GM19468 (cell line): ENCODE data around the gene MYLIP.

Experiments used
- ATAC-seq: cut with Tn5 transposase; IDR thresholded peaks from one replicate; pipeline ENCODE4 v1.9.1; 2021; ENCODE audit warnings: mild to moderate bottlenecking, moderate library complexity, moderate number of reproducible peaks; ENCODE audit not compliant: unreplicated experiment; ENCODE audit errors: extremely low read depth

The MYLIP gene

GRCh38 chr6:16136621-16137450, 8.0 kb downstream of the MYLIP start:
- no peak for ATAC-seq

GRCh38 chr6:16137451-16137801, 8.5 kb downstream of the MYLIP start:
- ATAC-seq: no peak

GRCh38 chr6:16139556-16139955, 10.7 kb downstream of the MYLIP start:
- ATAC-seq: no peak

GRCh38 chr6:16140607-16141006, 11.7 kb downstream of the MYLIP start:
- ATAC-seq: no peak

GRCh38 chr6:16141514-16141913, 12.6 kb downstream of the MYLIP start:
- no peak for ATAC-seq

GRCh38 chr6:16145038-16145437, 16.2 kb downstream of the MYLIP start:
- no peak for ATAC-seq

GRCh38 chr6:16146028-16146427, 17.1 kb downstream of the MYLIP start:
- no peak for ATAC-seq

- ATAC-seq: no peak
These were observed 17.7 kb downstream of the MYLIP start for GRCh38 chr6:16146527-16146955.

- ATAC-seq: no peak
These were observed 19.6 kb downstream of the MYLIP start for GRCh38 chr6:16148498-16148897.

GRCh38 chr6:16149305-16149704, 20.4 kb downstream of the MYLIP start:
- no peak for ATAC-seq

- ATAC-seq: no peak
These were observed 21.2 kb downstream of the MYLIP start for GRCh38 chr6:16150098-16150497.

- no peak for ATAC-seq
These were observed 24.4 kb downstream of the MYLIP start for GRCh38 chr6:16153211-16153820.

GRCh38 chr6:16154904-16155303, 26.0 kb downstream of the MYLIP start:
- no peak for ATAC-seq

GRCh38 chr6:16157492-16157891, 28.6 kb downstream of the MYLIP start:
- no peak for ATAC-seq

GRCh38 chr6:16157909-16158308, 29.0 kb downstream of the MYLIP start:
- no peak for ATAC-seq

- ATAC-seq: no peak
These were observed 30.2 kb downstream of the MYLIP start for GRCh38 chr6:16158943-16159557.

GRCh38 chr6:16160794-16161193, 31.9 kb downstream of the MYLIP start:
- ATAC-seq: no peak

- ATAC-seq: no peak
These were observed 33.1 kb downstream of the MYLIP start for GRCh38 chr6:16162003-16162402.

GRCh38 chr6:16163066-16163465, 34.2 kb downstream of the MYLIP start:
- ATAC-seq: no peak

- no peak for ATAC-seq
These were observed 34.8 kb downstream of the MYLIP start for GRCh38 chr6:16163535-16164300.

GRCh38 chr6:16165641-16166040, 36.8 kb downstream of the MYLIP start:
- no peak for ATAC-seq
